Keratinocyte (primary cell): ENCODE results near the gene NEFH.

Experiments
- EZH2 ChIP-seq: IDR thresholded peaks from one replicate; pipeline ENCODE4 v1.6.1; 2012; ENCODE audit warnings: inconsistent platforms, mild to moderate bottlenecking, low read length, moderate library complexity
- TF ChIP-seq, protein P1 (sequence below), 3 experiments: IDR thresholded peaks in 1 of 3; conservative IDR thresholded peaks in 1 of 3; optimal IDR thresholded peaks in 1 of 3; 2 replicates in 2 of 3; 3 replicates in 1 of 3; pipeline versions ENCODE3 to v1.5.1; 2011; ENCODE audit warnings: low read length in 3 of 3, mild to moderate bottlenecking in 3 of 3, moderate library complexity in 2 of 3, control low read depth in 1 of 3, inconsistent platforms in 1 of 3; ENCODE audit not compliant: insufficient read depth in 2 of 3; ENCODE audit errors: extremely low read depth in 1 of 3

DNA sequence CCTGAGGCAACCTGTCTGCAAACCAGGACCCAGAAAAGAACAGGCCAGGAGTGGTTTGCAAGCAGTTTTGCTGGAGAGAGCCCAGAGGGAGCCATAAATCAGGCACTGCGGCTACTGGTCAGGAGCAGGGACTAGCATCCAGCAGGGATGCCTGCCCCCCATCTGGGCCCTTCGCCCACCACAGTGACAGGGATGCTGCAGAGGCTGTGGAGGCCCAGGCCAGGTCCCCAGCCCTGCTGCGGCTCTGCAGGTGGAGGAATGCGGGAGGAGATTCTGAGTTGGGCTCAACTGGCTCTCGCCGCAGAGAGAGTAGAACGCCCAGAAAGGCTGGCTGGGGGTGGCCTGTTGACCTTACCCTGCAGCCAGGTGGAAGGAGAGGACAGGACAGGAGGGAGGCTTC, 16.4 kb upstream of the NEFH start:
- TF ChIP-seq, protein P1, sequence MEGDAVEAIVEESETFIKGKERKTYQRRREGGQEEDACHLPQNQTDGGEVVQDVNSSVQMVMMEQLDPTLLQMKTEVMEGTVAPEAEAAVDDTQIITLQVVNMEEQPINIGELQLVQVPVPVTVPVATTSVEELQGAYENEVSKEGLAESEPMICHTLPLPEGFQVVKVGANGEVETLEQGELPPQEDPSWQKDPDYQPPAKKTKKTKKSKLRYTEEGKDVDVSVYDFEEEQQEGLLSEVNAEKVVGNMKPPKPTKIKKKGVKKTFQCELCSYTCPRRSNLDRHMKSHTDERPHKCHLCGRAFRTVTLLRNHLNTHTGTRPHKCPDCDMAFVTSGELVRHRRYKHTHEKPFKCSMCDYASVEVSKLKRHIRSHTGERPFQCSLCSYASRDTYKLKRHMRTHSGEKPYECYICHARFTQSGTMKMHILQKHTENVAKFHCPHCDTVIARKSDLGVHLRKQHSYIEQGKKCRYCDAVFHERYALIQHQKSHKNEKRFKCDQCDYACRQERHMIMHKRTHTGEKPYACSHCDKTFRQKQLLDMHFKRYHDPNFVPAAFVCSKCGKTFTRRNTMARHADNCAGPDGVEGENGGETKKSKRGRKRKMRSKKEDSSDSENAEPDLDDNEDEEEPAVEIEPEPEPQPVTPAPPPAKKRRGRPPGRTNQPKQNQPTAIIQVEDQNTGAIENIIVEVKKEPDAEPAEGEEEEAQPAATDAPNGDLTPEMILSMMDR (optimal IDR thresholded peaks at IDR 0.05 in 1 of 3, IDR thresholded peaks at IDR 0.05 in 1 of 3, conservative IDR thresholded peaks at IDR 0.05 in 1 of 3; ENCODE audit: extremely low read depth in 1 of 3, insufficient read depth in 2 of 3, low read length in 3 of 3) = no peak
- TF ChIP-seq EZH2 = no peak
